Activated CD4-positive, alpha-beta T cell treated with anti-CD3 and anti-CD28 coated beads, Interleukin-2, amount 50 U/mL, for 48 hours (primary cell): Measurements from ENCODE around the gene RBFOX2.
"Not testable (repeated sequence)": the region's sequence is repeated elsewhere in the genome, so short reads cannot be mapped to it uniquely, and the experiment has no call there.

Experiments used
- DNase-seq, 2 experiments: peaks; one replicate each; pipeline ENCODE4 v3.0.0-alpha.2; 2020

RBFOX2 gene

GRCh38 chr22:36003972-36004674, 24.5 kb downstream of the RBFOX2 start:
- DNase-seq, result no peak

- DNase-seq, result no peak
Observed at GRCh38 chr22:36002718-36003260, 25.8 kb downstream of the RBFOX2 start.

- no peak for DNase-seq
Observed at GRCh38 chr22:36002084-36002483, 26.5 kb downstream of the RBFOX2 start.

- no peak for DNase-seq
Observed at GRCh38 chr22:35998748-35999147, 29.9 kb downstream of the RBFOX2 start.

GRCh38 chr22:35997438-35997837, 31.2 kb downstream of the RBFOX2 start:
- DNase-seq, result no peak

- no peak for DNase-seq
Observed at GRCh38 chr22:35996596-35996995, 32.0 kb downstream of the RBFOX2 start.

GRCh38 chr22:35995772-35996171, 32.9 kb downstream of the RBFOX2 start:
- DNase-seq, result no peak

- no peak for DNase-seq
Observed at GRCh38 chr22:35995348-35995747, 33.3 kb downstream of the RBFOX2 start.

- not testable (repeated sequence) for DNase-seq
Observed at GRCh38 chr22:35993727-35994126, 34.9 kb downstream of the RBFOX2 start.

- no peak for DNase-seq
Observed at GRCh38 chr22:35993048-35993714, 35.4 kb downstream of the RBFOX2 start.

GRCh38 chr22:35991168-35991567, 37.5 kb downstream of the RBFOX2 start:
- no peak for DNase-seq

- DNase-seq, result no peak
Observed at GRCh38 chr22:35988030-35988429, 40.6 kb downstream of the RBFOX2 start.

GRCh38 chr22:35987487-35987886, 41.1 kb downstream of the RBFOX2 start:
- no peak for DNase-seq

- DNase-seq, result no peak
Observed at GRCh38 chr22:35986088-35986487, 42.5 kb downstream of the RBFOX2 start.

- DNase-seq, result no peak
Observed at GRCh38 chr22:35985371-35985770, 43.3 kb downstream of the RBFOX2 start.

GRCh38 chr22:35984183-35985175, 44.1 kb downstream of the RBFOX2 start:
- no peak for DNase-seq

GRCh38 chr22:35981900-35982299, 46.7 kb downstream of the RBFOX2 start:
- DNase-seq, result no peak

- DNase-seq, result no peak
Observed at GRCh38 chr22:35978889-35979288, 49.7 kb downstream of the RBFOX2 start.

GRCh38 chr22:35978201-35978600, 50.4 kb downstream of the RBFOX2 start:
- DNase-seq, result no peak

- DNase-seq, result no peak
Observed at GRCh38 chr22:35977136-35977535, 51.5 kb downstream of the RBFOX2 start.

GRCh38 chr22:35973388-35973787, 55.2 kb downstream of the RBFOX2 start:
- no peak for DNase-seq

GRCh38 chr22:35972559-35972958, 56.1 kb downstream of the RBFOX2 start:
- no peak for DNase-seq
